AG09309 (cell line): ENCODE data around the gene COMT.

Source experiments
- DNase-seq: peaks from one replicate; pipeline ENCODE4 v3.0.0-alpha.2; 2010; ENCODE audit warnings: low read depth
- H3K4me3 ChIP-seq: 2 replicates; pipeline ENCODE4 v1.5.1; 2011; ENCODE audit warnings: mild to moderate bottlenecking, low read depth, low read length, moderate library complexity; ENCODE audit not compliant: control insufficient read depth
- TF ChIP-seq, protein P1 (sequence below): IDR thresholded peaks from 2 replicates; pipeline ENCODE4 v1.5.1; 2011; ENCODE audit warnings: mild to moderate bottlenecking, low read depth, low read length, inconsistent platforms; ENCODE audit not compliant: insufficient read depth, control insufficient read depth; ENCODE audit errors: missing control alignments

Gene COMT

DNA sequence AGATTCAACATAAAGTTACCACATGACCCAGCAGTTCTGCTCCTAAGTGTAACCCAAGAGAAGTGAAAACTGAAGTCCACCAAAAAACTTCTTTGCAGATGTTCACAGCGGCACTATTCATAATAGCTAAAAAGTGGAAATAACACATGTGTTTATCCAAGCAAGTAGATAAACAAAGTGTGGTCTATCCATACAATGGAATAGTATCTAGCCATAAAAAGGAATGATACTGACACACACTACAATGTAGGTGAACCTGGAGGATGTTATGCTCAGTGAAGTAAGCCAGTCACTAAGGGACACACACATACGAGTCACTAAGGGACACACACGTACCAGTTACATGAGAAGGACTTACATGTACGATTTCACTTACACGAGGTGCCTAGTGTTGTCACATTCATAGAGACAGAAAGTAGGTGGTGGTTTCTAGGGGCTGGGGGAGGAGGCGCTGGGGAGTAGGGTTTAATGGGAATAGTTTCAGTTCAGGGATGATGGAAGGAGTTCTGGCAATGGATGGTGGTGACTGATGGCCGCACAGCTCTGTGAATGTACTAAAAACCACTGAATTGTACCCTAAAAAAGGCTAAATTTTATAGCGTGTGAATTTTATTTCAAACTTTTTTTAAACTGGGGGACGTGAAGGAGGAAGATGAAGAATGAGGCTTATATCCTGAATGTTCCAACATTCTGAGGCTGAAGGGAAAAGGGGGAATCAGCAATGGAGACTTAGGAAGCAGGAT lies 27.2 kb upstream of the COMT start:
- TF ChIP-seq, protein P1, sequence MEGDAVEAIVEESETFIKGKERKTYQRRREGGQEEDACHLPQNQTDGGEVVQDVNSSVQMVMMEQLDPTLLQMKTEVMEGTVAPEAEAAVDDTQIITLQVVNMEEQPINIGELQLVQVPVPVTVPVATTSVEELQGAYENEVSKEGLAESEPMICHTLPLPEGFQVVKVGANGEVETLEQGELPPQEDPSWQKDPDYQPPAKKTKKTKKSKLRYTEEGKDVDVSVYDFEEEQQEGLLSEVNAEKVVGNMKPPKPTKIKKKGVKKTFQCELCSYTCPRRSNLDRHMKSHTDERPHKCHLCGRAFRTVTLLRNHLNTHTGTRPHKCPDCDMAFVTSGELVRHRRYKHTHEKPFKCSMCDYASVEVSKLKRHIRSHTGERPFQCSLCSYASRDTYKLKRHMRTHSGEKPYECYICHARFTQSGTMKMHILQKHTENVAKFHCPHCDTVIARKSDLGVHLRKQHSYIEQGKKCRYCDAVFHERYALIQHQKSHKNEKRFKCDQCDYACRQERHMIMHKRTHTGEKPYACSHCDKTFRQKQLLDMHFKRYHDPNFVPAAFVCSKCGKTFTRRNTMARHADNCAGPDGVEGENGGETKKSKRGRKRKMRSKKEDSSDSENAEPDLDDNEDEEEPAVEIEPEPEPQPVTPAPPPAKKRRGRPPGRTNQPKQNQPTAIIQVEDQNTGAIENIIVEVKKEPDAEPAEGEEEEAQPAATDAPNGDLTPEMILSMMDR: no peak
- no peak for DNase-seq
- no peak overlapping the region for H3K4me3 ChIP-seq

DNA sequence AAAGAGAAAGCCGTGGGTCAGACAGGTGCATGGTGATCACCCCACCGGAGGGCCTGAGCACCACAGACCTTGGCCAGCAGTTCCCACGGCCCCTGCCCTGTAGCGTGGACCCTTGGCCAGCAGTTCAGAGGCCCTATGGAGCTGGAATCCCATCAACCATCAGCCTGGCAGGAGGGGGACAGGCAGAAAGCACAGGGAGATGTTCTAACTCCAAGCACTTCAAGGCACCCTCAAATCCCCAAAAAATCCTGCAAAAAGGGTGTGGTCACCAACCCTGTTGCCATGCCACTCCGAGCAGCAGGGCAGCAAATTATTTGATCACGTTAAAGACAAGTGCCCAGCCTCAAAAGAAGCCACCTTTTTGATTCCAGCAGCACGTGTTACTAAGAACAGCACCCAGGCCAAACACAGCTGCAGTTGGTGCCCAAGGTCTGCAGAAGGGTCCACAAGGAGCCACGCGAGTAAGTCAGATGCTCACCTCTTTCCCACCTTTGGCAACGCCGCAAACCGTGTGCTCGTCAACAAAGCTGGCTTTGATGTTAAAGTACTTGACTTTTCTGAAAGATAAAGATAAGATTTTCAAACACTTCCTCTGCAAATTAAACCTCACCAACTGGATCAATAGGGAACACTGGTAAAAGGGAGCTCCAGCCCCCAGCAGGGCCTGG lies 26.2 kb upstream of the COMT start:
- no peak overlapping the region for H3K4me3 ChIP-seq
- DNase-seq: no peak
- TF ChIP-seq, protein P1: no peak

DNA sequence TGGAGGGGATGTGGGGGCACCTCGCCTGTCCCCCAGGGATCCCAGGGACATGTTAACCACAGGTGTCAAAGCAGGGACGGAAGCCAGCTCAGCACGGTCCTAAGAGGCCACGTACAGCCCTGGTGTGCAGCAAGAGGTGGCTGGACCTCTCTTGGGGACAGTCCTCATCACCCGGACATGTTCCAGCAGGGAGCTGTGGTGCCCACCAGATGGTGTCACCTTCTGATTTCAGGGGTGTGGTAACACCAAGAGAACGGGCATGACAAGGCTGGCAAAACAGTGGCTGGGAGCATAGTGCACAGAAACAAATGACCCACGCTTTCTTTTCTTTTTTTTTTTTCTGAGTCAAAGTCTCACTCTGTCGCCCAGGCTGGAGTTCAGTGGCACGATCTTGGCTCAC lies 25.6 kb upstream of the COMT start:
- no peak for DNase-seq
- H3K4me3 ChIP-seq: no peak overlapping the region
- TF ChIP-seq, protein P1: no peak

DNA sequence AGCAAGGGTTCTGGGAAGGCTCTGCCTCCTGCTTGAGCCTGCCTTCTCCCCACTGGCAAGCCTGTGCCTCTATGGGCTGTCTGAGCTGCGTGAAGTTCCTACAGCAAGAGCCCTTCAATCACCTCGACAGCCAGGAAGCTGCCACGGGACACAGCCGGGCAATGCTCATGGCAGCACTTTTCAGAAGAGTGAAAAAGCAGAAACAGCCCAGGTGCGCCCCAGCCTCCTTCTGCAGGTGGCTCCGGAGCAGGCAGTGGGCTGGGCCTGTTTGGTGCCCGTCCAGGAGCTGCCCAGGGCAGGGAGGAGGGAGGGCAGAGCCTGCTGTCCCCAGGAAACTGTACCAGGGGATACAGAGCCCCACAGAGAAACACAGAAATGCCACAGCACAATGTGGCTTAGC lies 24.6 kb upstream of the COMT start:
- TF ChIP-seq, protein P1: no peak
- no peak overlapping the region for H3K4me3 ChIP-seq
- DNase-seq: no peak

DNA sequence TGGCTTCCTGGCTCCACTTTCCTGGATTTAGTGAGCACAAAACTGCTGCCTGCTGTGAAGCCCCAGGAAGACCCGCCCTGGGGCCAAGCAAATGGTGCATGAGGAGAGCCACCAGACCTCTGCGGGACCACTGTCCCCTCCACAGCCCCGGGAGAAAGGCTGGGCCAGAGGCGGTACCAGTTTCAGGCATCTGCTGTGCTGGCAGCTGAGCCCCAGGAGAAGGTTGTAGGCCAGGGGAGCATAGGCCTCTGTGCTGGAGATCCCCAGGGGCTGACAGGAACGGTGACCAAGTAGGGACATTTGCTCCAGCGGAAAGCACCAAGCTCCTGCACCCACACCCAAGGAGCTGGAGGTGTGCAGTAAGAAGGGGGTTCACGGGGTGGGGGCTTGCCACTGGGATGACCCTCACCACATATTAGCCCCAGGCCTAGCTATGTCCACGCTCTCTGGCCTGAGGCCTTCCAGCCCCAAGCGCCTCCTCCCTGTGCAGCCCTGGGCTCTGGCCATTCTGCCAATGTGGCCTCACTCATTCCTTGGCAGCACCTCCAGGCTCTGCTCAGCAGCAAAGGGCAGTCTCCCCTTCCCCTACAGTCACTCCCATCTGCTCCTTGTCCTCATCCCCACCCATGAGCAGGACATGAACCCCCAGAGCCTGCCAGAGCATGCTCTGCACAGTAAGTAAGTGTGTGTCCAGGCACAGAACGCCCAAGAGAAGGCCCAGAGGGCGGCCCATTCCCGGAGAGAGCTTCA lies 24.0 kb upstream of the COMT start:
- TF ChIP-seq, protein P1: no peak
- DNase-seq: no peak
- no peak overlapping the region for H3K4me3 ChIP-seq

DNA sequence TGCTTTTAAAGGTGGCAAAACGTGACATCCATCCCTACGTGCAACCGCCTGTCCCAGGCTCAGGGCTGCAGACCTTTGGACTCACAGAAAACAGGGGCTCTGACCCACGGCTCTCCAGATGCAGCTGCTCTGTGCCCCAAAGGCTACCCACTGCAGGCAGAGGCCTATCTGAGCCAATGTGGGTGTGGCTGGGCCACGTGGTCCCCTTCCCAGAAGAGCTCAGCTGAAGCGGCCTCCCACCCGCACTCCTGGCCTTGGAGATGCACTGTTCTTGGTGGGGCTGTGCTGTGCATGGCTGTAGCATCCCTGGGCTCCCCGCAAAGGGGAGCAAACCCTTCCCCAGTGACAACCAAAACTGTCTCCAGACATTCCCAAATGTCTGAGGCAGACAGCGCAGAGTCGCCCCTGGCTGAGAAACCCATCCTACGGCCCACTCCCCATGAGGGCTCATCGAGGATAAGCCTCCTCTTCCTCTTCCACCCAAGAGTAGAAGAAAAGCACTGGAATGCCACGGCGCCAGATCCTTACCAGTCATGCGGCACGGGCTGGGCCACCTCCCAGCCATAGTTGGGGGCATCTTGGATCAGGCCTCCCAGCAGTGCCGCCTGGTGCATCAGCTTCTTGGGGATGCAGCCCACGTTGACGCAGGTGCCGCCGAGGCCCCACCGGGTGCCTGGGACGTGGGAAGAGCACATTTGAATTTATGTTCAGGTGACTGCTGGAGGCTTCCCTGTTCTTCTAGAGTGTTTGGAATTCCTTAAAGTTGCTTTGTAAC lies 23.1 kb upstream of the COMT start:
- DNase-seq: no peak
- no peak overlapping the region for H3K4me3 ChIP-seq
- TF ChIP-seq, protein P1: no peak
